ENCODE results near the gene SLITRK4.

Gene SLITRK4, protein sequence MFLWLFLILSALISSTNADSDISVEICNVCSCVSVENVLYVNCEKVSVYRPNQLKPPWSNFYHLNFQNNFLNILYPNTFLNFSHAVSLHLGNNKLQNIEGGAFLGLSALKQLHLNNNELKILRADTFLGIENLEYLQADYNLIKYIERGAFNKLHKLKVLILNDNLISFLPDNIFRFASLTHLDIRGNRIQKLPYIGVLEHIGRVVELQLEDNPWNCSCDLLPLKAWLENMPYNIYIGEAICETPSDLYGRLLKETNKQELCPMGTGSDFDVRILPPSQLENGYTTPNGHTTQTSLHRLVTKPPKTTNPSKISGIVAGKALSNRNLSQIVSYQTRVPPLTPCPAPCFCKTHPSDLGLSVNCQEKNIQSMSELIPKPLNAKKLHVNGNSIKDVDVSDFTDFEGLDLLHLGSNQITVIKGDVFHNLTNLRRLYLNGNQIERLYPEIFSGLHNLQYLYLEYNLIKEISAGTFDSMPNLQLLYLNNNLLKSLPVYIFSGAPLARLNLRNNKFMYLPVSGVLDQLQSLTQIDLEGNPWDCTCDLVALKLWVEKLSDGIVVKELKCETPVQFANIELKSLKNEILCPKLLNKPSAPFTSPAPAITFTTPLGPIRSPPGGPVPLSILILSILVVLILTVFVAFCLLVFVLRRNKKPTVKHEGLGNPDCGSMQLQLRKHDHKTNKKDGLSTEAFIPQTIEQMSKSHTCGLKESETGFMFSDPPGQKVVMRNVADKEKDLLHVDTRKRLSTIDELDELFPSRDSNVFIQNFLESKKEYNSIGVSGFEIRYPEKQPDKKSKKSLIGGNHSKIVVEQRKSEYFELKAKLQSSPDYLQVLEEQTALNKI

DNA sequence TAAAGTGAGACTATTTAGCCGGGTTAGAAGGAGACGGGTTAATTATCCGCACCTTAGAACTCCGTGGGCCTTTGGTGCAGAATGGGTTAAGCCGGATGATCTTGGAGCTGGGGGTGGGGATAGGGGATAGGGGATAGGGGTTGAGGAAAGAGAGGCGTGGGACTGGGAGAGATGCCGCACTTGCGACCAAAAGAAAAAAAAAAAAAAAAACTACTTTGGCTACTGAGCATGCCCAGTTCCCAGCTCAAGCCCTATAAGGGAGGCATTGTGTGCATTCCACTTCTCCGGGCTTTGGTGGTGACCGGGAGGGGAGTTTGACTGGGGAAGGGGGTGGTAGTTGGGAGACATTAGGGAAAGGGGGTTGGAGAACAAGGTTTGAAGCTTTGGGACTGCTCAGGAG lies at the start of gene SLITRK4:
SLITRK4 (minus strand) TSS at position 187 of the 400 bp plus-strand sequence. CDS start 4,993 bp downstream, outside the sequence.
- DNase-seq: no peak

DNA sequence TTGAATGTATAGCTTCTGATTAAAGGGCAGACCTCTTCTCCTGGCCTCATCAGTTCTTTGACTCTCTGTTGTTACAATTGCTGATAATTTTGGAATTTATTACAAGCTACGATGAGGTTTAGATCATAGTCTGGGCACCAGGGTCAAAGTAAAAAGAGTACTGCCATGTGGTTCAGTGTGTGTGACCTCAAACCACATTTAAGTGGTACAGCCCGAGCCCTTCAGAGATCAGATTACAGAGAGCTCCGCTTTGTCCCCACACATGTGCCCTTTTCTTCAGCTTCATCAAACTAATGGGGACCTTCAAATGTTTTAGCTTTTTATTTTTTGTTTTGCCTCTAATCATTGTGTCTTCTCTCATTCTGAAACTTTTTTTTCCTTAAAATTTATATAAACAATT lies 47.6 kb upstream of the SLITRK4 start:
- DNase-seq: no peak

DNA sequence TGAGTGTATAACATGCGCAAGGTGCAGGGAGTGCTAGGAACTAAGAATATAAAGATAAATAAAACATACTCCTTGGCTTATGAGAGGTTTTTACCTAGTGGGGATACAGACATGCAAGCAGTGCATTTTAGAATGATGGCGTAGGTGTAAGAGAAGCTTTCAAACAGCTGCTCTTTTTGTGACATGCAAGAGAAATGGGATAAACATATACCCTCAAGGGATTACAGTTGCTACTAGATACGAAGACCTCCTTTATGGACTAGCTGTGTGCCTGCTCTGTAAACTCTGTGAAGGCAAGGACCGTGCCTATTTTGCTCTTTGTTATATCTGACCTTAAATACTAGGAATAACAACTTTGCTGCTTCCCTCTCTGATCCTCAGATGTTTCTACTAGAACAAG lies 39.0 kb upstream of the SLITRK4 start:
- no peak for DNase-seq

DNA sequence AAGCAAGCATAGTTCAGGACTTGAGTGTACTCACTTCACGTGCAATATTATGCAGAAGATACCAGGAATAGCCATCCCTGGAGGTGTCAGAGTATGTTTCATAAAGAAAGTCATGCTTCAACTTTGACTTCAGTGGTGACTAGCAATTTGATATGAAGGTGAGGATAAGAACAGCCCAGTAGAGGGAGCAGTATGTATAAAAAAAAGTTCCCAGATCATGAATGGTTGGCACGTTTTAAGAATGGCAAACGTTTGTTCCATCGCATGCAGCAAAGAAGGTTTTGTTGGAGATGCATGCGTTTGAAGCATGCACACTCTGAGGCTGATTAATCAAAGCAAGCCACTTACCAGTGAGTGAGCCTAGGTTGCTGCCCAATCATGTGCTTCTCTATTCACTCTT lies 33.5 kb upstream of the SLITRK4 start:
- DNase-seq: no peak

DNA sequence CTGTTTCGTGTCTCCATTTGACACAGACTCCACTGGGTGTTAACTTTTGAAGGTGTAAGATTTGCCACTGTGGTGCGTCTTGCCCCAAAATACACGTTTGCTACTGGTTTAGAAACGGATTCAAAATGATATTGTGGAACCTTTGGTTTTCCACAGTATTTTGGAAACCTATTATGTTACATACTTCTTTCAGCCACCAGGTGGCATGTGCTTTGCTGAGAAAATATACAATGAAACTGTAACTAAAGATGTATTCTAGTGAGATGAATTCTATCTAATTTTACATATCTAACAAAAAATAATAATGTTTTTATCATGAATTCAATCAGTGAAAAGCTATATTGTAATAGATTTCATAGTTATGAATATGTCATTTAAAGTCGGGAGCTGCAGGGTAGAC lies 28.4 kb upstream of the SLITRK4 start:
- DNase-seq: no peak

DNA sequence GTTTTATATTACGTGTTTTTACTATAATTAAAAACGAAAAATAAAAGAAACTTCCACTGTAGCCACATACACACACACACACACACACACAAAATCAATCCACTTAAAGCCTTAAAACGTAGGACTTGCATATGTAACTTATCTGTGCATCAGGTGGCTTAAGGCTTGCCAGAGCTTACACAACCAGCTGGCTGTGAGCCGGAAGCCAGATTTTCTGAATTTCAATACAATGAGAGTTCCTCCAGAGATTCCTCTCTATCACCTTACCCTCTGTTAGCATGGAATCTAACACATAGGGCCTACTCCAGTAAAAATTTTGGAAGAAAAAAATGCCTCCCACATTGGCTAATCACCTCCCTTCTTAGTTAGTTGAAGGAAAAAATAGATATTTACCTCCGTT lies 27.9 kb upstream of the SLITRK4 start:
- no peak for DNase-seq

DNA sequence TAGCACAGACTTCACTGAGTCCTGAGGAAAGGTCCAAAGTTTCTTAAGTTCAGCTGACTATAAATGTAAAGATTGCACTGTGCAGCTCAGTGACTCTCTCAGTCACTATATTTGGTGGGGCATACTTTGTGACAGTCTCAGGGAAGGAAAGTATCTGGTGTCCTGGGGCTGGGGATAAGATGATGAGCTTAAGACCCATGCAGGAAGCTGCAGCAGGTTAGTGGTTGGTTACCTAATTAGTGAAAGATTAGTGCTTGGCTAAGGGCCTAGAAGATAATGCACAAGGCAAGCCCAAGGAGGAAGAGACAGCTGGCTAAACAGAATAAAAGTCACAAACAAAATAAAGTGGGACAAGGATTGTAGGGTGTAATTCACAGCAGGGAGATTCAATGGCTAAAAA lies 25.4 kb upstream of the SLITRK4 start:
- DNase-seq: no peak

DNA sequence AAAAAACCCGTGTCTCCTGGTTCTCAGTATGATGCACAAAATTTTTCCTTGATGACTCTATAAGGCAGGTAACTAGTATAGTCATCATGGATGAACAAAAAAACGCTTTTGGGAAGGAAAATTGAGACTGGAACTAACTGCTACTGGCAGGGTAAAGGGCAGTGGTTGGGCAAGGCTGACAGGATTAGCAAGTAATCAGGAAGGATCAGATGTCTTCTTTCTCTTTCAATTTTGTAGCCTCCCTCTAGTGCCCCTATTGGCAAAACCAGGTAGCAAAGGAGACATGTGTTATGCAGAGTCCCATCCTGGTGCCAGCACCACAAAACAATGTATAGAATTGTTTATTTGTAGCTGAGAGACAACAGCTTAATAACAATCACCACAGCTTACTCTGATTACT lies 12.8 kb upstream of the SLITRK4 start:
- DNase-seq: no peak

DNA sequence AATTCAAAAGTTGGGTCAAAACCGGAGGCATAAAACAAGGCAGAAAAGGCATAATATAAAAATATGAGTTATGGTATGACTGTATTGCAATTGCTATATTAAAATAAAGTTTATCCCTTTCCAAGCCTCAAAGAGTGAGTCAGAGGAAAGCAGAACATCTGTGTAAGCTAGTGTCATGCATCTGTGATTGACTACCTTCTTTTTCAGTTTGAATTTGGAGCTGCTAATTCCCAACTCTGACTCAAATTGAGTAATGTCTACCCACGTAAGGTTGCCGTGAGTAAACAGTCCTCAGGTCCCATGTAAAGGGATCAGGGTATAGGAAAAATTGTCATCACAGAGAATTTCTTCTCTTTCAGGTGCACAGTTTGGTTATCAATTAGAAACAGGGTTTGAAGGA lies 6.5 kb upstream of the SLITRK4 start:
- DNase-seq: no peak

DNA sequence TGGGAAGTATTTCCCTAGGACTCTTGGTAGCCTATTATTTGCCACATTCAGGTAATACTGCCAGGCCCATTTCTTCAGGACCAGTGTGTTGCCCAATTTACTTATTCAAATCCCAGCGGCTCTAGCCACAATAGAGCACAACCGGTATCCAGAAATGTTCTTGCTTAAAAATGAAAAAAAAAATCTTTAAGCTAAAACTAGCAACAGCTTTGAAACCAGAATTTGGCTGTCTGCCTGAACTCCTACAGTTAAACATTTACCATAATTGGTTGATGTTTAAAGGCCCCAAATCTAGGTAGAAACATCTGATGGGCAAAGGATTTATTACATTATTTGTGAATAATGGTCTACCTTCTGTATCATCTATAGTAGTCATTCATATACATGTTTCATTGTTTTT lies 930 bp upstream of the SLITRK4 start:
- no peak for DNase-seq

DNA sequence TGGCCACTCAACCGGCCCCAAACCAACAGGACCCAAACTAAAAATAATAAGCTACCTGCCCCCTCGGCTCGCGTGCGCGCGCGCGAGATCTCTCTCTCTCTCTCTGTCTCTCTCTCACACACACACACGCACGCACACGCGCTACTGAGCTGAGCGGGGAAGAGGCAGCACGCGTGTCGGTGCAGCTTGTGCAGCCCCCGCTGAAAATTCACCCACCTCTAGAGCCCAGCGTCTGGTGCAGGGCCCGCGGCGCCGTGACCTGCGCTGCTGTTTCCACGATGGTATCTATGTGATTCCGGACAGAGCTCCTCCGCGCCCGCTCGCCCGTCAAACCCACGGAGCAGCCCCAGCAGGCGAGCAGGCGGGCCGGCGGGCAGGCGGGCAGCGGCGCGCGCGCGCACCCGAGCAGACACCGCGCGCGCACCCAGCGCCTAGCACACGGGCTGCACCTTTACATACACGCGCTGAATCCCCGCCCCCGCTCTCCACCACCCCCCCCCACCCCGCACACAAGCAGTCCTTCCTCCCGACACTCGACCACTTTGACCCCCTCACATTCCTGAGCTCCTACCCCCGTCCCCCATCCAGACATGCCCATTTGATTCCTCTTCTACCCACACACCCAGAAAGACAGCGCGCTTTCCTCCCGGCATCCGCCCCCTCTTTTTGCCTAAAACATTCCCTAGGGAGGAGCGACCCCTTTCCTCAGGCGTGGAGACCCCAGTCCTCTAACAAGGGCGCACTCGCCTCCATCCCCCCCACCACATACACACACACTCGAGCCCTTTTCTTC lies 1.0 kb downstream of the SLITRK4 start:
- DNase-seq: no peak

DNA sequence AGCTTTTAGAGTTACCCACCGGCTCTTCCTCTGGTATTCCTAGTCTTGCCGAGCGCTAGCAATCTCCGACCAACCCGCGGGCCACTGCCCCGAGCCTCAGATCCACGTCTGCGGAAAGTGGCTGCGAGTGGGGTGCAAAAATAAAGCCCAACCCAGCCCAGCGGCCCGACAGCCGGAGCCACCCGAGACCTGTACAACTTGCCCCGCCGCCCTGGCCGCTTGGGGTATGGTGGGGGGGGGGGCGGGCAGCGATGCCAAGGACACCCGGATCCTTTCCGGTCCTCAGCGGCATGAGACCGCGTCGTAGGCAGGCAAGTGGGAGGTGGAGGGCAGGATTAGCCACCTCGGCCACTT lies 1.6 kb downstream of the SLITRK4 start:
- DNase-seq: no peak

DNA sequence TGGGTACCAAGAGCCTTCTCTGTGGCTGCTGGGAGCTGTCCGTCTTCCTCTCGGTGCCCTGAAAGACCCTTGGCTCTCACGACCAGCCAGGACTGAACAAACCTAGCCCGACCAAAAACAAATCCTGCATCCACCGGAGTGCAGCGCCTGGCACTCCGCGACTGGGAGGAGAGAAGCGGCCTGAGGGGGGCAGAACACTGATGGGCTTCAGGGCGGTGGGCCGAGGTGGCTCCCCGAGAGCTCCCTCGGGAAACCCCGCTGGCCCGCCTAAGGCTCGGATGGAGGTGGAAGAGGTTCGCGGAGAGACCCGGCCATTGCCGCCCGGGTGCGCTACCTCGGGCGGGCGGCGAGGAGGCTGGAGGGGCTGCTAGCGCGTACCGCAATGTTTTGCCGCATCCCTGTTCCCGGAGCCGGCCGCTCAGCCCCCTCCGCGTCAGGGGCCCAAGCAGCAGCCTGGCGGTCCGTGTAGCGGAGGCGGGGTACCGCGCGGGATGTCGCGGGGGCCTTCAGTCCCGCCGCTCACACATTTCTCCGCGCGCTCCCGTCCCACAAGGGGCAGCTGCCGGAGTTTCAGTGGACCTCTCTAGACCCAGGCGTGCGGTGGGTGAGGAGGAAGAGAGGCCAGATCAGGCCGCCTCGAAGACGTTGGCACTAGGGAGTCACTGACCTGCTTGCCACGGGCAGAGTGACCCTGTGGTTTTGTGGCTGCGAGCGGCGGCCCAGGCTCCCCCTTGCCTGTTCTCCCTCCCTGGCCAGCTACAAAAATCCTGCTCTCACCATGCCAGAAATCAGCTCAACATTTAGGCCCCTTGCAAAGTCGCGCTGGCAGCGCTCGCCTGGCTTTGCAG lies 2.2 kb downstream of the SLITRK4 start:
- no peak for DNase-seq

DNA sequence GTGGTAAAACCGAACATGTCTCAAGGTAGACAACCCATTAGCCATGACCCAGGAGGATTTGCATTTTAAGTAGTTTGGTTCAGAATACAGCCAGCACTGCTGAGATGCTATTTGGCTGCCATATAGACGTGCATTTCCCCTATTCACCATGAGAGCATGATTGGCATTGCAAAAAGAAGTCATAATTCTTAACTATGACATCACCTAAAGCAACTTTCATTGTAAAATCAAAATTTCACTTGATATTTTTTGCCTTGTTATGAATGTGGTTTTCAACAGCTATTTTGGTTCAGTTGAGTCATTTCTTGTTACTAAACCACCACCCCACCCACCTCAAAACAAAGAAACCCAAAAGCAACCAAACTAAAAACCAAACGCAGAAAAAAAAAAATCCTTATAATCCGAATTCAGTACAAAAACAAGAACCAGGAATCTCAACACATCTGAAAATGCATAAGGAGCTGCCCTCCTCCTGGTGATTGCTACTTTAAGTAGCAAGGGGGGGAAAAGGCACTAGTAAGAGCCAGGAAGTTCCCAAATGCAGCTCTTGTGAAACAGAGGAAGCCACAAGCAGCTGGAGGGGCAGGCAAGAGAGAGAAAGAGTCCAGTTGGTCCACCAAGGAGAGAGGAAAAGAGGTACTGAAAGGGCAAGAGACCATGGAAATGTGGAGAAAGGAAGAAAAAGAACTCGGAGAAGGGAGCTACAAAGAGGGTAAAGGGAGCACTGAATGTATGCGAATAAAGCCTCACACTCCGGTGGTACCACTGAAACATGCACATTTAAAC lies 3.1 kb downstream of the SLITRK4 start:
- DNase-seq: no peak

DNA sequence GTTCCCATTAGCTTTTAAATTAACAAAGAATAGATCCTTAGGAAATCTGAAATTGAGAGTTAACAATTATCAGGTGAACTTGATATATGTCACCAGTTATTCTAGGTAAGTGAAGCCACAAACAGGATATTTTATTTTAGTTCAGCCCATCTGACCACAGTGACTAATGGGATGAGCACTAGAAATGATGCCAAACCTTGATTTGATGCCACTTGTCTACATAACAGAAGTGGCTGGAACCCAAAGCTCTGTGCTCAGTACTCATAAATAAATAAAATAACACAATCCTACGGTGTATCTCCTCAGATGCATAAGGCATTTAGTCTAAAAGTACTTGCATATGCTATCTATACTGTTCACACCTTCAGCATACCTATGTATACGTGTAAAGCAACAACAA lies 12.2 kb downstream of the SLITRK4 start:
- DNase-seq: no peak

DNA sequence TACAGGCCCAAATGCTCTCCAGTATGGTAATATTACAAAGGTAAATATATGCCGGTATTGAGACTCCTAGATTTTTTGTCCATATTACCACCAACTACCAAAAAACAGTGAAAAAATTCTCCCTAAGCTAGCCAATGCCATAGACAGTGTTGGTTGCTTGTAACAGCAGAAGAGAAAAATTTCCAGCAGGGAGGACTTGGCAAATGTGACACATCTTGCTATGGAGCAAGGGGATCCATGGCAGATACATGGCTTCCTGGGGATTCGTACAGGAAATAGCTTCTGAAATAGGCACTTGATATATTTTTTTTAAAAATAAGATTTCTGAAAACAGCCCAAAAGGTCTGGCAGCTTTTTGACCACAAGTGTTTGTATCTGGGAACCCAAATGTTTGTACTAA lies 14.6 kb downstream of the SLITRK4 start:
- DNase-seq: no peak

DNA sequence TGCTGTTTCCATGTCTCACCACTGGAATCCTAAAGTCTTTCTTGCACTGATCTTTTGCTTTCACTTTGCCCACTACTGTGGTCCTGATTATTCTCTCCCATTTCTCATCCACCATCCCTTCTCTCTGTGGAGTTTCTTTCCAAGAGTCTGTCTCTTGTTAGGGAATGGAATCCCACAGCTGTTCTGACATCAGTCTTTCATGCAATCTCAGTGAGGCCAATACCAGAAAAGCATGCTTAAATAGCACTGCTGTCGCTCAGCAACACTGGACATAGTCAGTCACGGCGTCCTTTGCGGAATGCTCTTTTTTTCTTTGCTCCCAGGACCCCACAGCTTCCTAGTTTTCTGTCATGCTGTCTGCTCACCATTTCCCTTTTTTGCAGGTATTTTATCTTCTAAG lies 20.1 kb downstream of the SLITRK4 start:
- no peak for DNase-seq

DNA sequence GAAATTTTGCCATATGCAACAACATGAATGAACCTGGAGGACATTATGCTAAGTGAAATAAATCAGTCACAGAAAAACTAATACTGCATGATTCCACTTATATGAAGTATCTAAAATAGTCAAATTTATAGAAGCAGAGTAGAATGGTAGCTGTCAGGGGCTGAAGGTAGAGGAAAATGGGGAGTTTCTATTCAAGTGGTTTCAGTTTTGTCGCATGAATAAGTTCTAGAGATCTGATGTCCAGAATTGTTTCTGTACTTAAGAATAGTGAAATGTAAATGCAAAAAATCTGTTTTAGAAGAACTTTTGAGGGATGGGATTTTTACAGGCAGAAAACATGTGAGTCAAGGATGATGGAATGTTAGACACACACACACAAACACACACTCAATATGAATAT lies 34.1 kb downstream of the SLITRK4 start:
- DNase-seq: no peak

DNA sequence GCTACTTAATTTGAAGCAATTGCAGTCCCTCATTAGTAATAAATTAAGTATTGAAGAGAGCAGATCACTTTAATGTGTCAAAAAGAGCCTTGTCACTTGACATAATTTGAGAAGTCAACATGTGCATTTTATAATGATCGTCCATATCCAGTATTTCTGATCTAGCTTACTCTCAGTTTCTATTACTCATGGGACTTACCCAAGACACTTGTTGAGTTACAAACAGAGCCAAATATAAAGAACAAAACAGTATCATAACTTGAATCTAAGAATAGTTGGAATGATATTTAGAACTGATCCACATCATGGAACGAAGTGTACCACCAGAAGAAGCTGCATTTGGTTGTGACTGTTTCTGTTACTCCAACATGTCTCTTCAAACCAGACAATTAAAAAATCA lies 54.7 kb downstream of the SLITRK4 start:
- no peak for DNase-seq

DNA sequence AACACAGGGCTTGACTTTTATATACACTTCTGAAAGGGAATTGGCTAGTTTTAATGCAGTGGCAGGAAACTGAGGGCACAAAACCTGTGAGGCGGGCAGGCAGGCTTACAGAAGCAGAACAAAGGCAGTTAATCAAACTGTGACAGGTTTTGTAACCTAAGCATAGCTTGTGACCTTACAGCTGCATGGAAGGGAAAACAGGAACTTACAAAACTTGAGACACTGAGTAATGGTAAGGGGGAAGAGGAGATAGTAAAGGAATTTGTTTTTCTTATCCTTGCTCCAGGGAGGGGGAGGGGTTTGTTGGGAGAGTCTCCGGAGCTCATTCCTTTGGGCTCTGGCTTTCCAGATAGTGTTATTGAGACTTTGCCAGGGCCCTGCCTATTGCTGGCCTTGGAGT lies 55.6 kb downstream of the SLITRK4 start:
- no peak for DNase-seq
